Panc1 (cell line): Measurements from ENCODE around the gene NFATC3.

Source experiments
- POLR2AphosphoS5 ChIP-seq: IDR thresholded peaks from 2 replicates; pipeline ENCODE4 v1.6.1; 2012; ENCODE audit warnings: mild to moderate bottlenecking, low read depth, low read length, moderate library complexity
- SIN3A ChIP-seq: IDR thresholded peaks from 2 replicates; pipeline ENCODE4 v1.6.1; 2012; ENCODE audit warnings: low read depth, mild to moderate bottlenecking, low read length, moderate library complexity, borderline replicate concordance; ENCODE audit not compliant: insufficient read depth
- TF ChIP-seq, protein P1 (sequence below): fragments of 450-650 bp; IDR thresholded peaks from 2 replicates; pipeline ENCODE4 v1.5.1; 2017; ENCODE audit warnings: mild to moderate bottlenecking
- TF ChIP-seq, protein P2 (sequence below), 2 experiments: IDR thresholded peaks; 2 replicates each; pipeline ENCODE4 v1.6.1; 2011 to 2012; ENCODE audit warnings: low read depth in 2 of 2, control low read depth in 1 of 2, low read length in 1 of 2, mild to moderate bottlenecking in 1 of 2, moderate library complexity in 1 of 2; ENCODE audit not compliant: insufficient read depth in 1 of 2

DNA sequence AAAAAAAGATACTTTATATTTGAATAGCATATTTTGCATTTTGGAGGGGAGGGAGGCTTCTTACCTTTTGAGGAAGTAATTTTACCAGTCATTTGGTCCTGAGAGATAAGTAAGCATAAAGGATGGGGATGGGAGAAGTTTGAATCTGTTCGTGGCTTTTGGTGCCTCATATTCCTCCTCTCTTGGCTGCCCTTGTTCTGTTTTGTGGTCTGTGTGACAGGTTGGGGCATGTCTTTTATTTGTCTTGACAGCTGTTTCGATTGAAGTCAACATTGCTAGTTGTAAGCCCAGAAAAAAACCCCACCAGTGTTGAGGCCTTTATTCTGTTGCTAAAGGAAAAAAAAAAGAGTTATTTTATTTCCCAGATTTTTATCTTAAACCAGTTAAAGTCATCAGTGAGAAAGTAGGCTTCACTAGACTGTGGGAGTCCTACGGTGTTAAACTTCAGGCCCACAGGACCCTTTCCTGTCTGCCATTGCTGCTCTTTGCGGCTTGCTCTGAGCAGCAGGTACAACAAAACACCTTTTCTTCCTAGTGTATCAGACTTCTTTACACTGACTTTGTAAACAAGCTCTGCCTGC is 190.5 kb downstream of the NFATC3 start:
- TF ChIP-seq, protein P1, sequence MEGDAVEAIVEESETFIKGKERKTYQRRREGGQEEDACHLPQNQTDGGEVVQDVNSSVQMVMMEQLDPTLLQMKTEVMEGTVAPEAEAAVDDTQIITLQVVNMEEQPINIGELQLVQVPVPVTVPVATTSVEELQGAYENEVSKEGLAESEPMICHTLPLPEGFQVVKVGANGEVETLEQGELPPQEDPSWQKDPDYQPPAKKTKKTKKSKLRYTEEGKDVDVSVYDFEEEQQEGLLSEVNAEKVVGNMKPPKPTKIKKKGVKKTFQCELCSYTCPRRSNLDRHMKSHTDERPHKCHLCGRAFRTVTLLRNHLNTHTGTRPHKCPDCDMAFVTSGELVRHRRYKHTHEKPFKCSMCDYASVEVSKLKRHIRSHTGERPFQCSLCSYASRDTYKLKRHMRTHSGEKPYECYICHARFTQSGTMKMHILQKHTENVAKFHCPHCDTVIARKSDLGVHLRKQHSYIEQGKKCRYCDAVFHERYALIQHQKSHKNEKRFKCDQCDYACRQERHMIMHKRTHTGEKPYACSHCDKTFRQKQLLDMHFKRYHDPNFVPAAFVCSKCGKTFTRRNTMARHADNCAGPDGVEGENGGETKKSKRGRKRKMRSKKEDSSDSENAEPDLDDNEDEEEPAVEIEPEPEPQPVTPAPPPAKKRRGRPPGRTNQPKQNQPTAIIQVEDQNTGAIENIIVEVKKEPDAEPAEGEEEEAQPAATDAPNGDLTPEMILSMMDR, result no peak
- TF ChIP-seq POLR2AphosphoS5, result no peak
- TF ChIP-seq, protein P2, sequence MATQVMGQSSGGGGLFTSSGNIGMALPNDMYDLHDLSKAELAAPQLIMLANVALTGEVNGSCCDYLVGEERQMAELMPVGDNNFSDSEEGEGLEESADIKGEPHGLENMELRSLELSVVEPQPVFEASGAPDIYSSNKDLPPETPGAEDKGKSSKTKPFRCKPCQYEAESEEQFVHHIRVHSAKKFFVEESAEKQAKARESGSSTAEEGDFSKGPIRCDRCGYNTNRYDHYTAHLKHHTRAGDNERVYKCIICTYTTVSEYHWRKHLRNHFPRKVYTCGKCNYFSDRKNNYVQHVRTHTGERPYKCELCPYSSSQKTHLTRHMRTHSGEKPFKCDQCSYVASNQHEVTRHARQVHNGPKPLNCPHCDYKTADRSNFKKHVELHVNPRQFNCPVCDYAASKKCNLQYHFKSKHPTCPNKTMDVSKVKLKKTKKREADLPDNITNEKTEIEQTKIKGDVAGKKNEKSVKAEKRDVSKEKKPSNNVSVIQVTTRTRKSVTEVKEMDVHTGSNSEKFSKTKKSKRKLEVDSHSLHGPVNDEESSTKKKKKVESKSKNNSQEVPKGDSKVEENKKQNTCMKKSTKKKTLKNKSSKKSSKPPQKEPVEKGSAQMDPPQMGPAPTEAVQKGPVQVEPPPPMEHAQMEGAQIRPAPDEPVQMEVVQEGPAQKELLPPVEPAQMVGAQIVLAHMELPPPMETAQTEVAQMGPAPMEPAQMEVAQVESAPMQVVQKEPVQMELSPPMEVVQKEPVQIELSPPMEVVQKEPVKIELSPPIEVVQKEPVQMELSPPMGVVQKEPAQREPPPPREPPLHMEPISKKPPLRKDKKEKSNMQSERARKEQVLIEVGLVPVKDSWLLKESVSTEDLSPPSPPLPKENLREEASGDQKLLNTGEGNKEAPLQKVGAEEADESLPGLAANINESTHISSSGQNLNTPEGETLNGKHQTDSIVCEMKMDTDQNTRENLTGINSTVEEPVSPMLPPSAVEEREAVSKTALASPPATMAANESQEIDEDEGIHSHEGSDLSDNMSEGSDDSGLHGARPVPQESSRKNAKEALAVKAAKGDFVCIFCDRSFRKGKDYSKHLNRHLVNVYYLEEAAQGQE (IDR thresholded peaks at IDR 0.05; ENCODE audit: insufficient read depth in 1 of 2, low read depth in 2 of 2, low read length in 1 of 2), result no peak
- TF ChIP-seq SIN3A, result no peak
